Spleen (tissue), 11 donors: ENCODE results near the gene CEP164. TPM values are rescaled to one million over a fixed set of nuclear protein-coding genes. Genes with fewer than 3 reads are reported as not detected.

Source experiments
- DNase-seq: peaks from one replicate; pipeline ENCODE4 v3.0.0-alpha.2; 2020
- H3K27ac ChIP-seq, 8 donors: fragments of 200-600 bp; sonication (generic) in 7 of 8; 1 replicate in 4 of 8; 2 replicates in 4 of 8; pipeline versions ENCODE4 v1.5.0 to v1.8.0; 2016 to 2021; ENCODE audit warnings: inconsistent platforms in 4 of 8, mild to moderate bottlenecking in 4 of 8, moderate library complexity in 1 of 8
- H3K27me3 ChIP-seq, 7 donors: fragments of 200-600 bp; sonication (generic) in 6 of 7; replicated peaks in 1 of 7; 1 replicate in 4 of 7; 2 replicates in 3 of 7; pipeline versions ENCODE4 v1.5.0 to v1.8.0; 2016 to 2021; ENCODE audit warnings: inconsistent platforms in 3 of 7, mild to moderate bottlenecking in 1 of 7
- H3K36me3 ChIP-seq, 6 donors: fragments of 200-600 bp; sonication (generic) in 5 of 6; 1 replicate in 4 of 6; 2 replicates in 2 of 6; pipeline versions ENCODE4 v1.5.0 to v1.8.0; 2016 to 2021; ENCODE audit warnings: inconsistent platforms in 2 of 6
- H3K4me1 ChIP-seq, 6 donors: fragments of 200-600 bp; sonication (generic) in 5 of 6; 1 replicate in 3 of 6; 2 replicates in 3 of 6; pipeline versions ENCODE4 v1.5.0 to v1.8.0; 2016 to 2021; ENCODE audit warnings: inconsistent platforms in 3 of 6
- H3K4me3 ChIP-seq, 8 donors: fragments of 200-600 bp; sonication (generic) in 7 of 8; 1 replicate in 4 of 8; 2 replicates in 4 of 8; pipeline versions ENCODE4 v1.5.0 to v1.8.0; 2016 to 2021; ENCODE audit warnings: inconsistent platforms in 4 of 8, mild to moderate bottlenecking in 4 of 8, moderate library complexity in 2 of 8
- H3K9me3 ChIP-seq, 8 donors: fragments of 200-600 bp; sonication (generic) in 7 of 8; 1 replicate in 4 of 8; 2 replicates in 4 of 8; pipeline versions ENCODE4 v1.5.0 to v1.8.0; 2016 to 2021; ENCODE audit warnings: inconsistent platforms in 4 of 8
- CTCF ChIP-seq, 11 experiments: fragments of 200-600 bp in 7 of 11; fragments of 450-650 bp in 4 of 11; sonication (generic) in 4 of 11; IDR thresholded peaks in 8 of 11; conservative IDR thresholded peaks in 3 of 11; 1 replicate in 7 of 11; 2 replicates in 4 of 11; pipeline versions ENCODE4 v1.4.0 to v1.8.0; 2016 to 2021; ENCODE audit warnings: antibody characterized with exemption in 11 of 11, inconsistent platforms in 4 of 11, mild to moderate bottlenecking in 1 of 11
- POLR2A ChIP-seq, 3 donors: fragments of 450-650 bp; IDR thresholded peaks; one replicate each; pipeline ENCODE4 v1.5.1; 2017; ENCODE audit warnings: antibody characterized with exemption in 3 of 3, mild to moderate bottlenecking in 1 of 3
- POLR2AphosphoS5 ChIP-seq, 3 donors: sonication (generic); formaldehyde crosslinking; IDR thresholded peaks; one replicate each; pipeline ENCODE4 v1.5.1; 2017; ENCODE audit warnings: antibody characterized with exemption in 3 of 3
- WGBS, 5 donors: extraction: QIAGEN DNeasy Blood & Tissue Kit in 3 of 5; methylation state at CpG; one replicate each; pipeline versions ENCODE4 v1.1.5 to v1.1.7; 2013 to 2018; 5-methylcytosine and 5-hydroxymethylcytosine counted together
- intact Hi-C: fragments of 100-400 bp; cut with DNase I; formaldehyde crosslinking; loops from one replicate; pipeline ENCODE4 v1.15.0; 2023; ENCODE audit warnings: low total_unique reads
- polyA plus RNA-seq, 3 donors: library from polyadenylated mRNA; stranded (reverse); fragments of 200-250 nt; gene quantifications; one replicate each; pipeline ENCODE4 v1.2.1, GENCODE V29; 2013
- total RNA-seq, 7 donors: library from RNA; depleted of rRNA in 3 of 7; stranded (reverse); fragments of >200 nt in 3 of 7; fragmentation: NEBNext Ultra II Directional in 4 of 7; extraction: Animal tissue kit (Norgen Biotek cat#: 25700) in 4 of 7; gene quantifications; one replicate each; pipeline versions ENCODE4 v1.1.0 to v1.2.1, GENCODE V29; 2016 to 2021
- donor health status: healthy with polysubstance abuse.
- donor health status: DM: no; HTN: no; CAD: no; lungs with moderate emphysema.
- donor health status: DM: no; HTN: no; CAD: no.
- donor health status: Bipolar disorder and iron deficiency.
- donor health status: healthy.
- donor health status: DM: no; HTN: no; CAD: no.
- donor health status: DM: yes; HTN: yes; CAD: no.

CEP164 gene
- total and polyA plus RNA-seq, 10 donors = 6.6 to 48.3 (median 27.5) TPM

GRCh38 chr11:117411736-117412135 lies 84.1 kb downstream of the CEP164 start:
- intact Hi-C loops = no loop called here
- Histone ChIP-seq H3K9me3 (peaks cover 0 to under 1% (median 0%) of the 10 kb centered on the region in 8 donors), H3K4me1 (no peaks in the 10 kb centered on the region), H3K27ac (no peak overlapping the region), H3K36me3 (peaks cover 0 to 66% (median 30%) of the 10 kb centered on the region in 6 donors), H3K27me3 (no peaks in the 10 kb centered on the region), H3K4me3 (no peak overlapping the region)
- 84 to 93% (median 91%) methylated on average over 9 to 10 of the region's 10 CpGs for WGBS, 5 donors
- TF ChIP-seq POLR2AphosphoS5 (IDR thresholded peaks at IDR 0.05) (no peak), POLR2A (IDR thresholded peaks at IDR 0.05) (no peak), CTCF (IDR thresholded peaks at IDR 0.05 in 8 of 11, conservative IDR thresholded peaks at IDR 0.05 in 3 of 11) (no peak)
- DNase-seq = no peak

GRCh38 chr11:117412176-117412575 lies 84.5 kb downstream of the CEP164 start:
- no peak for DNase-seq
- Histone ChIP-seq H3K9me3 (no peaks in the 10 kb centered on the region), H3K27me3 (no peaks in the 10 kb centered on the region), H3K36me3 (peaks cover 0 to 62% (median 28%) of the 10 kb centered on the region in 6 donors), H3K4me3 (no peak overlapping the region), H3K4me1 (no peaks in the 10 kb centered on the region), H3K27ac (no peak overlapping the region)
- WGBS, 5 donors = 86 to 100% (median 89%) methylated on average over 2 to 10 of the region's 10 CpGs
- no peak for TF ChIP-seq CTCF (IDR thresholded peaks at IDR 0.05 in 8 of 11, conservative IDR thresholded peaks at IDR 0.05 in 3 of 11)
- intact Hi-C loops = no loop called here

- 87 to 99% (median 93%) methylated on average over 8 of the region's 8 CpGs for WGBS, 5 donors
- intact Hi-C loops = no loop called here
These were observed 85.1 kb downstream of the CEP164 start for GRCh38 chr11:117412653-117413275.

More at GRCh38 chr11:117412653-117413275, 85.1 kb downstream of the CEP164 start:
- Histone ChIP-seq H3K27ac (no peak overlapping the region), H3K27me3 (no peaks in the 10 kb centered on the region), H3K9me3 (no peaks in the 10 kb centered on the region), H3K4me3 (no peak overlapping the region), H3K4me1 (no peaks in the 10 kb centered on the region), H3K36me3 (peaks cover 0 to 57% (median 26%) of the 10 kb centered on the region in 6 donors)
- TF ChIP-seq CTCF (IDR thresholded peaks at IDR 0.05 in 8 of 11, conservative IDR thresholded peaks at IDR 0.05 in 3 of 11) (no peak), POLR2AphosphoS5 (IDR thresholded peaks at IDR 0.05) (no peak), POLR2A (IDR thresholded peaks at IDR 0.05) (no peak)
- DNase-seq = no peak
